ENCODE data around the gene CARMIL1. TPM values are rescaled to one million over a fixed set of nuclear protein-coding genes. Genes with fewer than 3 reads are reported as not detected.

Gene CARMIL1
- total and polyA plus RNA-seq, 2 of the 8 experiments (the other 6 are each of a cell fraction or from before 2014, with no cell fraction given): 20.3 to 40.4 TPM

- TF ChIP-seq KDM4A (IDR thresholded peaks at IDR 0.05; ENCODE audit: low read depth, low read length, severe bottlenecking): no peak
- no peak for TF ChIP-seq JUN (IDR thresholded peaks at IDR 0.05; ENCODE audit: low read depth, low read length)
Observed at GRCh38 chr6:25525078-25525477, 245.9 kb downstream of the CARMIL1 start (continued).

Measured in H1 (cell line).